Measurements from ENCODE around the gene ZDHHC24.

ZDHHC24 gene

GRCh38 chr11:66497206-66497605, 48.6 kb downstream of the ZDHHC24 start:
- DNase-seq (ENCODE audit: low read depth, low spot score): no peak

- DNase-seq (ENCODE audit: low read depth, low spot score): no peak
Measured at GRCh38 chr11:66495401-66495854, 50.4 kb downstream of the ZDHHC24 start.

- DNase-seq (ENCODE audit: low read depth, low spot score): no peak
Measured at GRCh38 chr11:66494935-66495334, 50.9 kb downstream of the ZDHHC24 start.

GRCh38 chr11:66494458-66494857, 51.4 kb downstream of the ZDHHC24 start:
- no peak for DNase-seq (ENCODE audit: low read depth, low spot score)

GRCh38 chr11:66493130-66493529, 52.7 kb downstream of the ZDHHC24 start:
- DNase-seq (ENCODE audit: low read depth, low spot score): no peak

GRCh38 chr11:66492161-66492865, 53.5 kb downstream of the ZDHHC24 start:
- DNase-seq (ENCODE audit: low read depth, low spot score): no peak

GRCh38 chr11:66491315-66491935, 54.4 kb downstream of the ZDHHC24 start:
- DNase-seq (ENCODE audit: low read depth, low spot score): no peak

- no peak for DNase-seq (ENCODE audit: low read depth, low spot score)
Measured at GRCh38 chr11:66489636-66490035, 56.2 kb downstream of the ZDHHC24 start.

GRCh38 chr11:66488957-66489356, 56.9 kb downstream of the ZDHHC24 start:
- DNase-seq (ENCODE audit: low read depth, low spot score): no peak

- no peak for DNase-seq (ENCODE audit: low read depth, low spot score)
Measured at GRCh38 chr11:66484806-66485380, 61.0 kb downstream of the ZDHHC24 start.

GRCh38 chr11:66480117-66480938, 65.5 kb downstream of the ZDHHC24 start, which contains the start of gene DPP3:
TSS of gene DPP3 (plus strand) at chr11:66480434. CDS start at chr11:66482201, 1,767 bp downstream.
- DNase-seq (ENCODE audit: low read depth, low spot score): peak; percentile 84

- no peak for DNase-seq (ENCODE audit: low read depth, low spot score)
Measured at GRCh38 chr11:66479394-66480116, 66.3 kb downstream of the ZDHHC24 start.

- no peak for DNase-seq (ENCODE audit: low read depth, low spot score)
Measured at GRCh38 chr11:66478729-66479393, 67.0 kb downstream of the ZDHHC24 start.

- no peak for DNase-seq (ENCODE audit: low read depth, low spot score)
Measured at GRCh38 chr11:66477263-66478201, 68.3 kb downstream of the ZDHHC24 start.

- no peak for DNase-seq (ENCODE audit: low read depth, low spot score)
Measured at GRCh38 chr11:66476841-66477251, 69.0 kb downstream of the ZDHHC24 start.

- no peak for DNase-seq (ENCODE audit: low read depth, low spot score)
Measured at GRCh38 chr11:66476173-66476840, 69.5 kb downstream of the ZDHHC24 start.

- DNase-seq (ENCODE audit: low read depth, low spot score): no peak
Measured at GRCh38 chr11:66475349-66476172, 70.3 kb downstream of the ZDHHC24 start.
